Right lobe of liver (tissue), 4 donors: ENCODE measurements around the gene OLIG1.

Source experiments
- CTCF ChIP-seq, 4 donors: fragments of 200-600 bp in 3 of 4; fragments of 450-650 bp in 1 of 4; IDR thresholded peaks; one replicate each; pipeline versions ENCODE4 v1.5.1 to v1.8.0; 2016 to 2022; ENCODE audit warnings: antibody characterized with exemption in 4 of 4, mild to moderate bottlenecking in 2 of 4
- POLR2A ChIP-seq: fragments of 450-650 bp; IDR thresholded peaks from one replicate; pipeline ENCODE4 v1.6.1; 2017; ENCODE audit warnings: antibody characterized with exemption, mild to moderate bottlenecking
- donor health status: DM: no; HTN: no; CAD: no.
- donor health status: DM: no; HTN: no; CAD: no.
- donor health status: DM: no; HTN: yes; CAD: no.

- no peak for TF ChIP-seq CTCF (IDR thresholded peaks at IDR 0.05)
- no peak for TF ChIP-seq POLR2A
Observed at GRCh38 chr21:33021667-33022066, 48.3 kb upstream of the OLIG1 start.
